Cardiac muscle cell (in vitro differentiated cells and primary cell): Measurements from ENCODE around the gene MTFMT. TPM values are rescaled to one million over a fixed set of nuclear protein-coding genes. Genes with fewer than 3 reads are reported as not detected.

Experiments
- DNase-seq, 2 donors: peaks; one replicate each; pipeline versions ENCODE4 v3.0.0 to v3.0.0-alpha.2; 2010 to 2017; ENCODE audit warnings: low read depth in 1 of 2, low spot score in 1 of 2
- H3K27ac ChIP-seq: fragments of 200-600 bp; sonication (generic); 2 replicates; pipeline ENCODE4 v1.5.1; 2016
- H3K27me3 ChIP-seq: fragments of 200-600 bp; sonication (generic); 2 replicates; pipeline ENCODE4 v1.6.0; 2016; ENCODE audit warnings: control low read depth
- H3K36me3 ChIP-seq: fragments of 200-600 bp; sonication (generic); 2 replicates; pipeline ENCODE4 v1.5.1; 2016; ENCODE audit warnings: control low read depth
- H3K4me1 ChIP-seq: fragments of 200-600 bp; sonication (generic); 2 replicates; pipeline ENCODE4 v1.8.1; 2017; ENCODE audit warnings: low read depth, mild to moderate bottlenecking, mixed run types
- H3K4me3 ChIP-seq: fragments of 200-600 bp; sonication (generic); 2 replicates; pipeline ENCODE4 v1.5.1; 2016; ENCODE audit warnings: mild to moderate bottlenecking
- H3K9me3 ChIP-seq: fragments of 200-600 bp; sonication (generic); 2 replicates; pipeline ENCODE4 v1.5.1; 2017; ENCODE audit warnings: low read depth, mild to moderate bottlenecking, control low read depth
- CTCF ChIP-seq: IDR thresholded peaks from 2 replicates; pipeline ENCODE4 v1.5.1; 2012; ENCODE audit warnings: low read depth, mild to moderate bottlenecking, low read length
- polyA plus RNA-seq: library from polyadenylated mRNA; unstranded; fragments of >200 nt; fragmentation: Nextera tagmentation; extraction: Ambion mirVana; gene quantifications from 2 replicates; pipeline ENCODE4 v1.2.1, GENCODE V29; 2016
- total RNA-seq: library from RNA; depleted of rRNA; stranded (reverse); fragments of >200 nt; gene quantifications from 2 replicates; pipeline ENCODE4 v1.2.3, GENCODE V29; 2016

The MTFMT gene
- total and polyA plus RNA-seq, 2 experiments from 2014 or later, result 26.6 to 53.5 TPM

GRCh38 chr15:65032801-65033537 lies 3.5 kb upstream of the MTFMT start:
- no peaks in the 10 kb centered on the region for H3K27me3 ChIP-seq
- no peak overlapping the region for H3K27ac ChIP-seq
- peak; percentile 67 for TF ChIP-seq CTCF
- peak; percentile 66 to 85 for DNase-seq
- no peaks in the 10 kb centered on the region for H3K36me3 ChIP-seq
- no peaks in the 10 kb centered on the region for H3K9me3 ChIP-seq
- H3K4me3 ChIP-seq, result no peak overlapping the region
- H3K4me1 ChIP-seq, result peaks cover 7% of the 10 kb centered on the region

- Histone ChIP-seq H3K36me3 (peaks cover 4% of the 10 kb centered on the region), H3K27me3 (no peaks in the 10 kb centered on the region), H3K4me1 (peaks cover 7% of the 10 kb centered on the region), H3K27ac (no peak overlapping the region), H3K9me3 (no peaks in the 10 kb centered on the region), H3K4me3 (peak overlapping the region; percentile 83)
- TF ChIP-seq CTCF, result no peak
- no peak for DNase-seq
Measured at GRCh38 chr15:65029736-65030208, 333 bp upstream of the MTFMT start.

- Histone ChIP-seq H3K4me1 (peaks cover 7% of the 10 kb centered on the region), H3K9me3 (no peaks in the 10 kb centered on the region), H3K36me3 (peaks cover 4% of the 10 kb centered on the region), H3K27me3 (no peaks in the 10 kb centered on the region), H3K4me3 (peak overlapping the region; percentile 83), H3K27ac (no peak overlapping the region)
- TF ChIP-seq CTCF, result no peak
- no peak for DNase-seq
Measured at GRCh38 chr15:65028338-65028737, 1.1 kb downstream of the MTFMT start.

- no peak overlapping the region for H3K4me3 ChIP-seq
- DNase-seq, result no peak
- peaks cover 11% of the 10 kb centered on the region for H3K36me3 ChIP-seq
- TF ChIP-seq CTCF, result no peak
- H3K4me1 ChIP-seq, result peaks cover 7% of the 10 kb centered on the region
- no peak overlapping the region for H3K27ac ChIP-seq
- no peaks in the 10 kb centered on the region for H3K9me3 ChIP-seq
- no peaks in the 10 kb centered on the region for H3K27me3 ChIP-seq
Measured at GRCh38 chr15:65027593-65027992, 1.8 kb downstream of the MTFMT start.

GRCh38 chr15:65026756-65027155 lies 2.7 kb downstream of the MTFMT start:
- no peak for DNase-seq
- peaks cover 7% of the 10 kb centered on the region for H3K4me1 ChIP-seq
- H3K36me3 ChIP-seq, result peaks cover 11% of the 10 kb centered on the region
- no peaks in the 10 kb centered on the region for H3K27me3 ChIP-seq
- no peak overlapping the region for H3K27ac ChIP-seq
- no peak for TF ChIP-seq CTCF
- H3K4me3 ChIP-seq, result no peak overlapping the region
- no peaks in the 10 kb centered on the region for H3K9me3 ChIP-seq
